ENCODE measurements around the gene VPS36. TPM values are rescaled to one million over a fixed set of nuclear protein-coding genes. Genes with fewer than 3 reads are reported as not detected.

The VPS36 gene
- total RNA-seq, 1 experiment from 2014 or later: 19.2 TPM

DNA sequence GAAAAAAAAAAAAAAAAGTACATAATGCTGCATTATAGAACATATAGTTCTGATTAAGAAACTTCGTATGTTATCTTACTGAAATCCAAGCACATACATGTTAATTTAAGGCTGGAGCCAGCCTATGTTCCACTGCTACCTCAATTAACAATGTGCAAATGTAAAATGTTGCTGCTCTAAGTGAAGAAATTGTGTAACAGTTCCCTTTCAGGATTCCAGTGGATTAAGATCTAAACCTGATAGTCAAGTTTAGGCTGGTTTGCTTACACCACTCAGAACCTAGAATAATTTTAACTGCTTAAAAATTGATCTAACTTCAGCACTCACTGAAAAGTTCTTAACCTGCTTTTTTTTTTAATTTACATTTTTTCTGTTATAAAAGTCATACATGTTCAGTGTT is 4.2 kb downstream of the VPS36 start (continued):
- TF ChIP-seq, protein P1, sequence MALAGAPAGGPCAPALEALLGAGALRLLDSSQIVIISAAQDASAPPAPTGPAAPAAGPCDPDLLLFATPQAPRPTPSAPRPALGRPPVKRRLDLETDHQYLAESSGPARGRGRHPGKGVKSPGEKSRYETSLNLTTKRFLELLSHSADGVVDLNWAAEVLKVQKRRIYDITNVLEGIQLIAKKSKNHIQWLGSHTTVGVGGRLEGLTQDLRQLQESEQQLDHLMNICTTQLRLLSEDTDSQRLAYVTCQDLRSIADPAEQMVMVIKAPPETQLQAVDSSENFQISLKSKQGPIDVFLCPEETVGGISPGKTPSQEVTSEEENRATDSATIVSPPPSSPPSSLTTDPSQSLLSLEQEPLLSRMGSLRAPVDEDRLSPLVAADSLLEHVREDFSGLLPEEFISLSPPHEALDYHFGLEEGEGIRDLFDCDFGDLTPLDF (CRISPR knock-in tag; IDR thresholded peaks at IDR 0.05): no peak
- TF ChIP-seq NFE2L1 (CRISPR knock-in tag; IDR thresholded peaks at IDR 0.05): no peak
- TF ChIP-seq HMGA2 (CRISPR knock-in tag; IDR thresholded peaks at IDR 0.05): no peak
- no peak for TF ChIP-seq KAT7 (CRISPR knock-in tag; IDR thresholded peaks at IDR 0.05; ENCODE audit: borderline replicate concordance)
- TF ChIP-seq RORB (CRISPR knock-in tag; IDR thresholded peaks at IDR 0.05): no peak
- TF ChIP-seq, protein P2, sequence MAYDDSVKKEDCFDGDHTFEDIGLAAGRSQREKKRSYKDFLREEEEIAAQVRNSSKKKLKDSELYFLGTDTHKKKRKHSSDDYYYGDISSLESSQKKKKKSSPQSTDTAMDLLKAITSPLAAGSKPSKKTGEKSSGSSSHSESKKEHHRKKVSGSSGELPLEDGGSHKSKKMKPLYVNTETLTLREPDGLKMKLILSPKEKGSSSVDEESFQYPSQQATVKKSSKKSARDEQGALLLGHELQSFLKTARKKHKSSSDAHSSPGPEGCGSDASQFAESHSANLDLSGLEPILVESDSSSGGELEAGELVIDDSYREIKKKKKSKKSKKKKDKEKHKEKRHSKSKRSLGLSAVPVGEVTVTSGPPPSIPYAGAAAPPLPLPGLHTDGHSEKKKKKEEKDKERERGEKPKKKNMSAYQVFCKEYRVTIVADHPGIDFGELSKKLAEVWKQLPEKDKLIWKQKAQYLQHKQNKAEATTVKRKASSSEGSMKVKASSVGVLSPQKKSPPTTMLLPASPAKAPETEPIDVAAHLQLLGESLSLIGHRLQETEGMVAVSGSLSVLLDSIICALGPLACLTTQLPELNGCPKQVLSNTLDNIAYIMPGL (CRISPR knock-in tag; IDR thresholded peaks at IDR 0.05): no peak
- TF ChIP-seq JAZF1 (CRISPR knock-in tag; IDR thresholded peaks at IDR 0.05): no peak
- no peak for TF ChIP-seq CBFB (CRISPR knock-in tag; IDR thresholded peaks at IDR 0.05; ENCODE audit: low read depth)
- TF ChIP-seq, protein P3, sequence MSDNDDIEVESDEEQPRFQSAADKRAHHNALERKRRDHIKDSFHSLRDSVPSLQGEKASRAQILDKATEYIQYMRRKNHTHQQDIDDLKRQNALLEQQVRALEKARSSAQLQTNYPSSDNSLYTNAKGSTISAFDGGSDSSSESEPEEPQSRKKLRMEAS (CRISPR knock-in tag; IDR thresholded peaks at IDR 0.05): no peak

DNA sequence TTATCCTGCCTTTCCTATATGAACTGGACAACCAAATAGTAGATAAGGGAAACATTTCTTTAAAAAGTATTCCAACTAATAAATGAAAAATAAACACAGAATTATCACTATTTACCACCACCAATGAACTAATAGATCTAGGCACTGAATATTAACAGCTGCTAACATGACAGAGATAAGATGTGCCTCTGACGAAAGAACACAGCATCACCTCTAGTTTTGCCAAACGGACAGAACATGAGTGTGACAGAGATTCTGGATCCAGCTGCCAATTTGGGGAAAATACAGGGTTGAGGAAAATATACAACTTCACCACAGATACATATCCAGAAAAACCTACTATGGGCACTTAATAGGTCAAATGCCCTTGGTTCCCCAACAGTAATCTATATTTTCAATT is 18.0 kb downstream of the VPS36 start:
- TF ChIP-seq, protein P4, sequence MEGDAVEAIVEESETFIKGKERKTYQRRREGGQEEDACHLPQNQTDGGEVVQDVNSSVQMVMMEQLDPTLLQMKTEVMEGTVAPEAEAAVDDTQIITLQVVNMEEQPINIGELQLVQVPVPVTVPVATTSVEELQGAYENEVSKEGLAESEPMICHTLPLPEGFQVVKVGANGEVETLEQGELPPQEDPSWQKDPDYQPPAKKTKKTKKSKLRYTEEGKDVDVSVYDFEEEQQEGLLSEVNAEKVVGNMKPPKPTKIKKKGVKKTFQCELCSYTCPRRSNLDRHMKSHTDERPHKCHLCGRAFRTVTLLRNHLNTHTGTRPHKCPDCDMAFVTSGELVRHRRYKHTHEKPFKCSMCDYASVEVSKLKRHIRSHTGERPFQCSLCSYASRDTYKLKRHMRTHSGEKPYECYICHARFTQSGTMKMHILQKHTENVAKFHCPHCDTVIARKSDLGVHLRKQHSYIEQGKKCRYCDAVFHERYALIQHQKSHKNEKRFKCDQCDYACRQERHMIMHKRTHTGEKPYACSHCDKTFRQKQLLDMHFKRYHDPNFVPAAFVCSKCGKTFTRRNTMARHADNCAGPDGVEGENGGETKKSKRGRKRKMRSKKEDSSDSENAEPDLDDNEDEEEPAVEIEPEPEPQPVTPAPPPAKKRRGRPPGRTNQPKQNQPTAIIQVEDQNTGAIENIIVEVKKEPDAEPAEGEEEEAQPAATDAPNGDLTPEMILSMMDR (IDR thresholded peaks at IDR 0.05): no peak
- TF ChIP-seq IRF2 (CRISPR knock-in tag; IDR thresholded peaks at IDR 0.05; ENCODE audit: borderline replicate concordance, low read depth) (no peak), NR3C1 (CRISPR knock-in tag; conservative IDR thresholded peaks at IDR 0.05; ENCODE audit: low read depth) (no peak), CBFB (CRISPR knock-in tag; IDR thresholded peaks at IDR 0.05; ENCODE audit: low read depth) (no peak), ZNF263 (CRISPR knock-in tag; IDR thresholded peaks at IDR 0.05; ENCODE audit: low read depth) (no peak), ZNF121 (CRISPR knock-in tag; IDR thresholded peaks at IDR 0.05) (no peak), RORB (CRISPR knock-in tag; IDR thresholded peaks at IDR 0.05) (no peak), ZNF138 (CRISPR knock-in tag; conservative IDR thresholded peaks at IDR 0.05) (no peak), ZNF219 (CRISPR knock-in tag; IDR thresholded peaks at IDR 0.05; ENCODE audit: borderline replicate concordance) (no peak), EMX1 (CRISPR knock-in tag; IDR thresholded peaks at IDR 0.05) (no peak), CREM (CRISPR knock-in tag; IDR thresholded peaks at IDR 0.05) (no peak), FOXP1 (CRISPR knock-in tag; IDR thresholded peaks at IDR 0.05; ENCODE audit: borderline replicate concordance) (no peak)
- TF ChIP-seq, protein P5, sequence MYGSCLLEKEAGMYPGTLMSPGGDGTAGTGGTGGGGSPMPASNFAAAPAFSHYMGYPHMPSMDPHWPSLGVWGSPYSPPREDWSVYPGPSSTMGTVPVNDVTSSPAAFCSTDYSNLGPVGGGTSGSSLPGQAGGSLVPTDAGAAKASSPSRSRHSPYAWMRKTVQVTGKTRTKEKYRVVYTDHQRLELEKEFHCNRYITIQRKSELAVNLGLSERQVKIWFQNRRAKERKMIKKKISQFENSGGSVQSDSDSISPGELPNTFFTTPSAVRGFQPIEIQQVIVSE (CRISPR knock-in tag; IDR thresholded peaks at IDR 0.05; ENCODE audit: borderline replicate concordance): no peak
- TF ChIP-seq, protein P1 (CRISPR knock-in tag; IDR thresholded peaks at IDR 0.05): no peak
- TF ChIP-seq, protein P6, sequence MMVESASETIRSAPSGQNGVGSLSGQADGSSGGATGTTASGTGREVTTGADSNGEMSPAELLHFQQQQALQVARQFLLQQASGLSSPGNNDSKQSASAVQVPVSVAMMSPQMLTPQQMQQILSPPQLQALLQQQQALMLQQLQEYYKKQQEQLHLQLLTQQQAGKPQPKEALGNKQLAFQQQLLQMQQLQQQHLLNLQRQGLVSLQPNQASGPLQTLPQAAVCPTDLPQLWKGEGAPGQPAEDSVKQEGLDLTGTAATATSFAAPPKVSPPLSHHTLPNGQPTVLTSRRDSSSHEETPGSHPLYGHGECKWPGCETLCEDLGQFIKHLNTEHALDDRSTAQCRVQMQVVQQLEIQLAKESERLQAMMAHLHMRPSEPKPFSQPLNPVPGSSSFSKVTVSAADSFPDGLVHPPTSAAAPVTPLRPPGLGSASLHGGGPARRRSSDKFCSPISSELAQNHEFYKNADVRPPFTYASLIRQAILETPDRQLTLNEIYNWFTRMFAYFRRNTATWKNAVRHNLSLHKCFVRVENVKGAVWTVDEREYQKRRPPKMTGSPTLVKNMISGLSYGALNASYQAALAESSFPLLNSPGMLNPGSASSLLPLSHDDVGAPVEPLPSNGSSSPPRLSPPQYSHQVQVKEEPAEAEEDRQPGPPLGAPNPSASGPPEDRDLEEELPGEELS (CRISPR knock-in tag; IDR thresholded peaks at IDR 0.05): no peak
- ChIA-PET CTCF (interaction anchor here (1.9 kb wide), 1 partner anchor 18 kb away, joined by 5 read pairs; the partner anchor contains the start of gene VPS36), POLR2A (no interaction called here)
- Mint-ChIP-seq H3K27me3 (ENCODE audit: low read depth) (no peaks in the 10 kb centered on the region), H3K36me3 (peaks cover 24% of the 10 kb centered on the region), H3K4me1 (no peaks in the 10 kb centered on the region), H3K27ac (no peak overlapping the region), H3K9me3 (no peaks in the 10 kb centered on the region), H3K4me3 (no peak overlapping the region)
- no peak for ATAC-seq
- no peak for DNase-seq (ENCODE audit: low spot score)

Measured in WTC11 (cell line).